ENCODE measurements around the gene CTDSPL. TPM values are rescaled to one million over a fixed set of nuclear protein-coding genes. Genes with fewer than 3 reads are reported as not detected.

Gene CTDSPL
- total and polyA plus RNA-seq, 2 of the 8 experiments (the other 6 are each of a cell fraction or from before 2014, with no cell fraction given): 20.3 to 42.2 TPM

DNA sequence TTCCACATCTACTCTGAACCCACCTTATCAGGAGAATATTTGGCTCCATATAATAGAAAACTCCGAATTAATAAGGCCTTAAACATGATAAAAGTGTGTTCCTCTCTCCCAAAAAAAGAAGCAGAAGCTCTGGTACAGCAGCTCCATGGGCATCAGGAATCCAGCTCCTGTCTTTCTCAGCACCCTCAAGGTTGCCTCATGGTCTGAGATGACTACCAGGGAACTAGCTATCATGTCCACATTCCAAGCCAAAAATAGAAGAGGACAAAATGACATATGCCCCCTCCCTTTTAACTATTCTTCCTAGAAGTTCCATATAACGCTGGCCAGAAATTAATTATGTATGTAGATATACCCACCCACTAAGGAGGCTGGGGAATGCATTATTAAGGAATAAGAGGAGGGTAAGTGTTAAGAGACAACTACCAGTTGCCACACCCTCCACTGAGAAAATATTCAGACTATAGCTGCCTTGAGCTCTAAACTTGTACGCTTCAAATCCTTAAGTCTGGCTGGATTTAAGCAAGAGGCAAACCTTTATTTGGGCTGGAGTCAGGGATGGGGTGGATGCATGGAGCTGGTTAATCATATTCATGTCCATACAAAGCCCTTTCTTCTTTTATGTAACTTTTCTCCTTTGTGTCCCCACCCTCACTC lies 35.8 kb upstream of the CTDSPL start:
- ChIA-PET CTCF (ENCODE audit: partially characterized antibody) (interaction anchor here (0.9 to 3.1 kb wide), 10 partner anchors 8 to 176 kb away, joined by 3 to 15 read pairs (median 4); no protein-coding TSS in a partner anchor), POLR2A (ENCODE audit: partially characterized antibody) (interaction anchor here (1.3 to 1.6 kb wide), 2 partner anchors 10 to 13 kb away, joined by 3 to 5 read pairs; no protein-coding TSS in a partner anchor)
- Histone ChIP-seq H2AK5ac (ENCODE audit: low read depth, low read length) (no peak overlapping the region), H2BK120ac (replicated peaks; ENCODE audit: low read depth, low read length) (no peak overlapping the region), H4K91ac (replicated peaks; ENCODE audit: insufficient read length, low read length) (no peak overlapping the region), H3K4me1 (replicated peaks in 1 of 4; ENCODE audit: control insufficient read depth in 3 of 4, insufficient read depth in 4 of 4, low read length in 3 of 4) (no peaks in the 10 kb centered on the region; a peak in 1 of 7 replicates), H3K56ac (replicated peaks; ENCODE audit: insufficient read length, low read depth, low read length) (no peak overlapping the region), H3K9ac (replicated peaks in 1 of 4; ENCODE audit: extremely low read depth in 1 of 4, low read depth in 3 of 4, low read length in 3 of 4) (no peak overlapping the region), H3K79me1 (ENCODE audit: low read depth, low read length) (no peaks in the 10 kb centered on the region), H4K5ac (ENCODE audit: insufficient read length, low read depth, low read length) (no peak overlapping the region), H3K14ac (ENCODE audit: insufficient read length) (no peak overlapping the region), H3K4me3 (ENCODE audit: extremely low read depth in 1 of 4, insufficient read depth in 2 of 4, low read depth in 3 of 4, low read length in 4 of 4) (no peak overlapping the region), H3K23me2 (ENCODE audit: low read depth, low read length) (no peaks in the 10 kb centered on the region), H3K27ac (ENCODE audit: low read depth, low read length) (no peak overlapping the region), H3K23ac (ENCODE audit: insufficient read length) (no peak overlapping the region), H2BK15ac (ENCODE audit: low read length) (no peak overlapping the region), H3K79me2 (ENCODE audit: control insufficient read depth in 1 of 2, insufficient read depth in 2 of 2, low read length in 2 of 2) (no peaks in the 10 kb centered on the region), H3K9me3 (ENCODE audit: insufficient read depth in 2 of 2, low read depth in 1 of 2, low read length in 1 of 2) (no peaks in the 10 kb centered on the region), H3K4ac (replicated peaks; ENCODE audit: insufficient read length, low read depth, low read length) (no peak overlapping the region), H3K36me3 (ENCODE audit: control insufficient read depth in 2 of 4, insufficient read depth in 4 of 4, low read length in 3 of 4) (no peaks in the 10 kb centered on the region), H4K8ac (ENCODE audit: extremely low read depth, insufficient read depth, low read length) (no peak overlapping the region), H2AFZ (ENCODE audit: low read length) (no peak overlapping the region), H2BK20ac (ENCODE audit: low read length) (no peak overlapping the region), H4K20me1 (replicated peaks in 1 of 2; ENCODE audit: control insufficient read depth in 1 of 2, insufficient read depth in 2 of 2, low read length in 2 of 2) (no peaks in the 10 kb centered on the region), H3K27me3 (replicated peaks in 1 of 4; ENCODE audit: control insufficient read depth in 3 of 4, extremely low read depth in 1 of 4, insufficient read depth in 3 of 4, low read length in 3 of 4) (no peaks in the 10 kb centered on the region), H3K18ac (ENCODE audit: extremely low read depth, low read length) (no peak overlapping the region), H2BK12ac (ENCODE audit: low read depth, low read length) (no peak overlapping the region), H2BK5ac (ENCODE audit: low read depth, low read length) (no peak overlapping the region), H3K4me2 (ENCODE audit: insufficient read depth in 1 of 2, low read depth in 2 of 2, low read length in 2 of 2) (no peak overlapping the region)
- WGBS, 2 experiments (ENCODE audit: extremely low coverage in 1 of 2, insufficient coverage in 1 of 2, insufficient read length in 1 of 2, insufficient replicate concordance in 2 of 2, low coverage in 1 of 2, low lambda C conversion rate in 2 of 2, missing lambda C conversion rate in 1 of 2): 92% methylated on average over 3 of the region's 3 CpGs; no CpG with 5 or more reads in 1 of the 2 experiments
- FAIRE-seq: no peak
- no peak for DNase-seq (ENCODE audit: low read depth in 1 of 2, low spot score in 2 of 2)
- no peak for TF ChIP-seq HDAC2 (IDR thresholded peaks at IDR 0.05; ENCODE audit: borderline replicate concordance in 1 of 2, low read depth in 2 of 2, low read length in 2 of 2)
- no peak for TF ChIP-seq HDAC6 (IDR thresholded peaks at IDR 0.05; ENCODE audit: low read depth, low read length)
- no peak for TF ChIP-seq TAF1 (IDR thresholded peaks at IDR 0.05; ENCODE audit: low read depth, low read length)
- TF ChIP-seq JUND (IDR thresholded peaks at IDR 0.05; ENCODE audit: low read length): no peak
- no peak for TF ChIP-seq TCF12 (IDR thresholded peaks at IDR 0.05; ENCODE audit: low read depth, low read length)
- TF ChIP-seq KDM4A (IDR thresholded peaks at IDR 0.05; ENCODE audit: low read depth, low read length, severe bottlenecking): no peak
- no peak for TF ChIP-seq YY1 (IDR thresholded peaks at IDR 0.05; ENCODE audit: low read depth, low read length)
- TF ChIP-seq SIX5 (IDR thresholded peaks at IDR 0.05; ENCODE audit: low read depth, low read length): no peak
- TF ChIP-seq EGR1 (IDR thresholded peaks at IDR 0.05; ENCODE audit: borderline replicate concordance, low read depth, low read length): no peak
- TF ChIP-seq SP1 (IDR thresholded peaks at IDR 0.05; ENCODE audit: low read depth, low read length): no peak
- TF ChIP-seq SAP30 (IDR thresholded peaks at IDR 0.05; ENCODE audit: insufficient read depth, insufficient replicate concordance, low read length): no peak
- no peak for TF ChIP-seq ZNF274 (IDR thresholded peaks at IDR 0.05; ENCODE audit: borderline replicate concordance, extremely low read depth, low read length)
- TF ChIP-seq RNF2 (IDR thresholded peaks at IDR 0.05; ENCODE audit: borderline replicate concordance, low read depth, low read length, missing control alignments, poor library complexity, severe bottlenecking): no peak
